Measurements from ENCODE around the gene CPNE9. TPM values are rescaled to one million over a fixed set of nuclear protein-coding genes. Genes with fewer than 3 reads are reported as not detected.

CPNE9 gene, protein sequence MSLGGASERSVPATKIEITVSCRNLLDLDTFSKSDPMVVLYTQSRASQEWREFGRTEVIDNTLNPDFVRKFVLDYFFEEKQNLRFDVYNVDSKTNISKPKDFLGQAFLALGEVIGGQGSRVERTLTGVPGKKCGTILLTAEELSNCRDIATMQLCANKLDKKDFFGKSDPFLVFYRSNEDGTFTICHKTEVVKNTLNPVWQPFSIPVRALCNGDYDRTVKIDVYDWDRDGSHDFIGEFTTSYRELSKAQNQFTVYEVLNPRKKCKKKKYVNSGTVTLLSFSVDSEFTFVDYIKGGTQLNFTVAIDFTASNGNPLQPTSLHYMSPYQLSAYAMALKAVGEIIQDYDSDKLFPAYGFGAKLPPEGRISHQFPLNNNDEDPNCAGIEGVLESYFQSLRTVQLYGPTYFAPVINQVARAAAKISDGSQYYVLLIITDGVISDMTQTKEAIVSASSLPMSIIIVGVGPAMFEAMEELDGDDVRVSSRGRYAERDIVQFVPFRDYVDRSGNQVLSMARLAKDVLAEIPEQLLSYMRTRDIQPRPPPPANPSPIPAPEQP
- 0.17 TPM in 1 of 2 replicates, not detected in the other for total RNA-seq

DNA sequence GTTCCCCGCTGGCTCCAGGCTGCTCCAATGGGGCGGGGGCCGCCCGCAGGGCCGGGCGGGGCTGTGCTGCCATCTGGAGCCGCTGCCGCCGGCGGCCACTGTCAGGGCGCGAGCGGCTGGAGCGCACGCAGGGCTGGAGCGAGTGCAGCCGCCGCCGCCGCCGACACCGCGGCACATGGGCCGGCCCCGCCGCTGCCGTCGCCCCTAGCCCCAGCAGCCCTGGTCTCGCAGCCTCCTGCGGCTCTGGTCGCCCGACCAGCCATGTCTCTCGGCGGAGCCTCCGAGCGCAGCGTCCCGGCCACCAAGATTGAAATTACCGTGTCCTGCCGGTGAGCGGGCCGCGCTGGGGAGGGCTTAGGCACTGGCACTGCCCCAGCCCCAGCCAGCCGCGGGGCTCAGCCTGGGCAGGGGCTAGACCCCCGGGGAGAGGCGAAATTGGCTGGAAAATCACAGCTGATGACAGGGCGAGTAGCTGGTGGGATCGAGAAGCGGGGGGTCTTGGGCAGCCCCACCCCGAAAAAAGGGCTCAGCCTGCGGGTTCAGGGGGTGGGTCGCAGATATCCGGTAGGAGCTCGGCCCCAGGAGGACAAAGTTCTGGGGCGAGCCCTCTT is at the start of gene CPNE9:
CPNE9 (plus strand) TSS at position 98 of the 611 bp plus-strand sequence; CDS start at position 262, 164 bp downstream.
- Mint-ChIP-seq H3K27me3 (peaks cover 41% of the 10 kb centered on the region), H3K4me3 (no peak within 1 kb of the TSS)
- intact Hi-C loops (cut with micrococcal nuclease), result no loop called here

DNA sequence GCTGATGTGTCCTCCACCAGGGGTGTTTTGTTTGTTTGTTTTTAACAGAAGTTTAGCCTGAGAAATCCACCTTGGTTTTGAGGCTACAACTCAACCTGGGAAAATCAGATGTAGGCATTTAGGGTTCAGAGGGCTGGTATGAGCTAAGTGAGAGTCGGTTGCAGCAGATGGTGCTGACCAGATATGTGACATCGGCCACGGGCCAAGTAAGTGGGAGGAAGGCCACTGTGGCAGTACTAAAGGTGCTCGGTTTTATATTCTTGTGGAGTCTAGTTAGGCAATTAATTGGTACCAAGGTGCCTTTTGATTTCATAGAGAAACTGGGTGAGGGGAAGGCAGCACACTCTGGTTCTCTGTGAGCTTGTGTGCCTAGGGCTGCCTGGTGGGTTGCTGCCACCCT is 43.8 kb upstream of the CPNE9 start:
- H3K36me3 Mint-ChIP-seq (ENCODE audit: low read depth), result peaks cover 61% of the 10 kb centered on the region
- H3K9me3 Mint-ChIP-seq, result no peaks in the 10 kb centered on the region
- intact Hi-C loops (cut with micrococcal nuclease), result no loop called here
- no peaks in the 10 kb centered on the region for H3K27me3 Mint-ChIP-seq
- no peak for DNase-seq
- no peak overlapping the region for H3K4me3 Mint-ChIP-seq
- no peak overlapping the region for H3K27ac Mint-ChIP-seq
- H3K4me1 Mint-ChIP-seq, result peaks cover 3% of the 10 kb centered on the region

More for the DNA sequence above, at the start of gene CPNE9:
- no peak within 1 kb of the TSS for H3K27ac Mint-ChIP-seq
- H3K9me3 Mint-ChIP-seq, result no peaks in the 10 kb centered on the region
- H3K4me1 Mint-ChIP-seq, result peaks cover 2% of the 10 kb centered on the region
- H3K36me3 Mint-ChIP-seq (ENCODE audit: low read depth), result peaks cover 19% of the 10 kb centered on the region
- no peak for DNase-seq

DNA sequence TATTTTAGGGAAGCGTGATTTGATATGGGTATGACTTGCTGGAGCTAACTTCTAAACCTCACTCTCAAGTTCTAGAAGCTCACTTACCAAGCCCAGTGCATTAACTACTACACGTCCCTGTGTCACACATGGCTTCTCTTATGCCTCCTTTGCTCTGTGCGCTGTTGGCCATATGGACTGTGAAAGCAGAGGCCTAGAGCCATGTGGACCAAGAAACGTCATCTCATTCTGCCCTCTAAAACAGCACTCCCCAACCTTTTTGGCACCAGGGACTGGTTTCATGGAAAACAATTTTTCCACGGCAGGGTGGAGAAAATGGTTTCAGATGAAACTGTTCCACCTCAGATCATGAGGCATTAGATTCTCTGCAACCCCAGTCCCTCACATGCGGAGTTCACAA is 42.7 kb upstream of the CPNE9 start:
- Mint-ChIP-seq H3K36me3 (ENCODE audit: low read depth) (peaks cover 60% of the 10 kb centered on the region), H3K4me1 (peaks cover 3% of the 10 kb centered on the region), H3K27ac (no peak overlapping the region), H3K27me3 (no peaks in the 10 kb centered on the region), H3K4me3 (no peak overlapping the region), H3K9me3 (no peaks in the 10 kb centered on the region)
- intact Hi-C loops (cut with micrococcal nuclease), result no loop called here
- no peak for DNase-seq

DNA sequence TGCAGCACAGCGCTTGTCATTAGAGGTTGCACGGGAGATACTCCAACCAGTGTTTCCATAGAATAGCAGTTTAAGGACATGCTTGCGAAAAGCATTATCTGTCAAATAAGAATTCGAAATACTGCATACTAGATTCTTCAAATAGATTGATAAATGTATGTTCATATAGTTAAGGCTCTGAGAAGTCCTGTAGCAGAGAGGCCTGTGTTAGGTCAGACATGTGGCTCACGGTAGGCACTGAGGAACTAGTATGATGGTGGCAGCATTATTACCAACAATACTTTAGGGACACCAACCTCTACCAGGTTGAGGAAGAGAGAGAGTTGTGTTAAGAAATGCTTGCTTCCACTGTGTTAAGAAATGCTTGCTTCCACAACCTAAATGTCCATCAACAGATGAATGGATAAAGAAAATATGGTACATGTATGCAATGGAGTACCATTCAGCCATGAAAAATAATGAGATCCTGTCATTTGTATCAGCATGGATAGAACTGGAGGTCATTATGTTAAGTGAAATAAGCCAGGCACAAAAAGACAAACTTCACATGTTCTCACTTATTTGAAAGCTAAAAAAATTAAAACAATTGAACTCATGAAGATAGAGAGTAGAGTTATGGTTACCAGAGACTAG is 39.4 kb upstream of the CPNE9 start:
- Mint-ChIP-seq H3K4me1 (peaks cover 1% of the 10 kb centered on the region), H3K27ac (no peak overlapping the region), H3K36me3 (ENCODE audit: low read depth) (peaks cover 60% of the 10 kb centered on the region), H3K4me3 (no peak overlapping the region), H3K27me3 (no peaks in the 10 kb centered on the region), H3K9me3 (no peaks in the 10 kb centered on the region)
- intact Hi-C loops (cut with micrococcal nuclease), result no loop called here
- no peak for DNase-seq

DNA sequence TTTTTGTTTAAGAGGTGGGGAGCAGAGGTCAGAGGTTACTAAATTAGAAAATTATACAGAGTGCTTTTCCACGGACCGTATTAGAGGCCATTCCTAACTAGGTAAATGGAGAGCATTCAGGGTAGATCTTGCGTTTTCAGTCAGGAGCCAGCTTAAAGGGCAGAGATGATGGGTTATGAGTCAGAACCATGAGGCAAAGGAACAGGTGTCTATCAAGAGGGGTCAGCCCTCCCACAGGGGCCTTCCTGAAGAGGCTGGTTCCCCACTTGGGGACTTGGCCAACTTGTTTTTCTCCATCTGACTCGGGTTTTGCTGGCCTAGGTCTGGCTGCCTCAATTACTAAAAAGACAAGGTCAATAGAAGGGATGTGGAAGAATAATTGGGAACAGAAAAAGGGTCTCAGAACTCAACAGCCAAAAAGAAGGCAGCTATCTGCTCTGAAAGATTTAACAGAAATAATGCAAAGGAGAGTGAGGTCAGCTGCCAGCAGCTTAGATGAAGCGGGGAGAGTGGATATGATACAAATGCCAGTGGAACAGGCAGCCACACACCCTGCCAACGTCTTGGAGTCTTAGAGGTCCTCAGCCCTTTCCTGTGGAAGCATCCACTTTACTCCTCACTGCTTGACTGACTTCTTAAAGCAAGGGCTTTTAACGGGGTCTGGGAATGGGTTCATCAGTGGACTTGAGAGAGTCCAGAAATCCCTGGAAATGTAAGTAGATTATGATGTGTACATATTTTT is 36.8 kb upstream of the CPNE9 start:
- Mint-ChIP-seq H3K36me3 (ENCODE audit: low read depth) (peaks cover 53% of the 10 kb centered on the region), H3K4me1 (no peaks in the 10 kb centered on the region), H3K27ac (no peak overlapping the region), H3K4me3 (no peak overlapping the region), H3K9me3 (no peaks in the 10 kb centered on the region), H3K27me3 (no peaks in the 10 kb centered on the region)
- intact Hi-C loops (cut with micrococcal nuclease), result no loop called here
- no peak for DNase-seq

DNA sequence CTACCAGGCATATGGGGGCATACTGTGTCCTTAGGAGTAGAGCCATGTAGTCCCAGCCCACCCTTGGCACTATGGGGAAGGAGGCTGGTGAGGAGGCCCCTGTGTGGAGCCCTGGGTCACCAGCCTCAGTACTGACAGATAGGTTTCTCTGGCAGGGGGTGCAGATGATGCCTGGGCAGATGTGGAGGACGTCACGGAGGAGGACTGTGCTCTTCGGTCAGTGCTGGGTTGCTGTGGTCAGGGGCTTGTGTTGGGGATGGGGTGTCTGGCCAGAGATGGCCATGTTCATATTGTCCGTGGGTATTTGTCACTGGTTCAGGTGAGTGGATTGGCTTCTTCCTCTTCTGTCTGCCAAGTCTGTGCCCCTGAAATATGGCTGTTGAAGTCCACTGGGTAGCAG is 34.4 kb upstream of the CPNE9 start:
- H3K36me3 Mint-ChIP-seq (ENCODE audit: low read depth), result peaks cover 54% of the 10 kb centered on the region
- H3K9me3 Mint-ChIP-seq, result no peaks in the 10 kb centered on the region
- H3K4me3 Mint-ChIP-seq, result no peak overlapping the region
- intact Hi-C loops (cut with micrococcal nuclease), result no loop called here
- H3K4me1 Mint-ChIP-seq, result no peaks in the 10 kb centered on the region
- no peaks in the 10 kb centered on the region for H3K27me3 Mint-ChIP-seq
- DNase-seq, result no peak
- H3K27ac Mint-ChIP-seq, result no peak overlapping the region

DNA sequence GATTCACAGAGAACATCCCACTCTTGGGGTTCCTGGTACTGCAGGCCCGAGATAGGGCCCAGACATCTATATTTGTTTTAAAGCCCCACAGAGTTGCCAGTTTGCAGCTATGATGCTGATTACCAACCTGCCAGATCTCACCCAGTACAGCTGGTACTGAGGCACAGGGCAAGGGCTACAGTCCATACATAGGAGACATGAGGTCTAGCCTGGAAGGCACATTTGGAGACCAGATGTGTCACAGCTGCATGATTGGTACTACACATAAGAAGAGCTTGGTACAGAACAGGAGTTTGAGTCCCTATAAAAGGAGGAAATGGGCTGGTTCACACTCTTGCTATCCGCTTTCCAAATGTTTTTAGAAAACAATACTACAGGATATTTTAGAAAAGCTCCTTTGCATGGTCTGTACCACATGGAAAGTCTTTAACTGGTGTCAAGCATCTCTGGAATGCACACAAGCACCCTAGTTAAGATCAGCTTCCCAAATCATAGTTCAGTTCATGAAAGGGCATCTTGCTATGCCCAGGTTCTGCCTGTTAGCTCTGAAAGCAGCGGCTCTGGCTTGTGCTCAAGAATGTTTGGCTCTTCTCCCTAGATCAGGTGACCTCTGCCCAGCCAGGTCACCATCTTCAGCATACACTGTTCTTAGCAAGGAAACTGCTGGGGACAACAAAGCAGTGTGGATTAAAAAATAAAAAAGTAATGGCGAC is 33.8 kb upstream of the CPNE9 start:
- H3K9me3 Mint-ChIP-seq, result no peaks in the 10 kb centered on the region
- no peaks in the 10 kb centered on the region for H3K27me3 Mint-ChIP-seq
- H3K27ac Mint-ChIP-seq, result no peak overlapping the region
- H3K4me3 Mint-ChIP-seq, result no peak overlapping the region
- intact Hi-C loops (cut with micrococcal nuclease), result no loop called here
- no peak for DNase-seq
- H3K4me1 Mint-ChIP-seq, result no peaks in the 10 kb centered on the region
- H3K36me3 Mint-ChIP-seq (ENCODE audit: low read depth), result peaks cover 51% of the 10 kb centered on the region

DNA sequence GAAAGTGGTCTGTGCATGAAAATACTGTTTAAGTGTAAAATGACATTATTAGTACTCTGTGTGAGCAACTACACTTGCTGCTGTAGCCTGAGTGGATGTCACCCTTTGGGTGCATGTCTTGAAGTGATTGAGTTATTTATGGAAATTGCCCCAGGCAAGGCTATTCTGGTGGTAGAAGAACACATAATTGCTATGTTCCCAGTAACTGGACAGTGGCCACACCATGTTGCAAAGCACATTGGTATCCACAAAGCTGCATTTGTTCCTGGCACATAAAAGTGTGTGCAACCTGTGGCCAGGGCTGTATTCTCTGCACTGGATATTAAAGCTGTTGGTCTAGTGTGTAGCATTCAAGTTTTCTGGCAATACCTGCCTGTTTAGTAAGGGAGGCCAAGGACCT is 30.6 kb upstream of the CPNE9 start:
- no peak for DNase-seq
- no peaks in the 10 kb centered on the region for H3K27me3 Mint-ChIP-seq
- H3K4me1 Mint-ChIP-seq, result no peaks in the 10 kb centered on the region
- H3K36me3 Mint-ChIP-seq (ENCODE audit: low read depth), result peaks cover 45% of the 10 kb centered on the region
- no peaks in the 10 kb centered on the region for H3K9me3 Mint-ChIP-seq
- H3K27ac Mint-ChIP-seq, result no peak overlapping the region
- intact Hi-C loops (cut with micrococcal nuclease), result no loop called here
- H3K4me3 Mint-ChIP-seq, result no peak overlapping the region

DNA sequence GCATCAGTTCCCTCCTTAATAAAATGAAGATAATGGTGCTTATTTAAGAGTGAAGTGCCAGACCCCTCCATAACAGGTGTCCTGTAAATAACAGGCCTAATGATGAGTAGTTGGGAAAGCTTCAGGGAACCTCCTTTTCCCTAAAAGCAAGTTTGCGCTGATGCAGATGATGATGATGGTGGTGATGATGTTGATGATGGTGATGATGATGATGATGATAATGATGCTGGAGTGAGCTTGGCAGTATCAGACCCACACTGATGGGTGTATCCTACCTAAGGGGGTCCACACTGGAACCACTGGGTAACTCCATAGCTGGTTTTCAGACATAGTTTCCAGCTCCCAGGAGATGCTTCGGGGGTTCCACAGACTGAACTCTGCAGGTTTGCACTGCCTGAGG is 29.9 kb upstream of the CPNE9 start:
- Mint-ChIP-seq H3K36me3 (ENCODE audit: low read depth) (peaks cover 45% of the 10 kb centered on the region), H3K9me3 (no peaks in the 10 kb centered on the region), H3K4me3 (no peak overlapping the region), H3K4me1 (no peaks in the 10 kb centered on the region), H3K27ac (no peak overlapping the region), H3K27me3 (no peaks in the 10 kb centered on the region)
- no peak for DNase-seq
- intact Hi-C loops (cut with micrococcal nuclease), result no loop called here

DNA sequence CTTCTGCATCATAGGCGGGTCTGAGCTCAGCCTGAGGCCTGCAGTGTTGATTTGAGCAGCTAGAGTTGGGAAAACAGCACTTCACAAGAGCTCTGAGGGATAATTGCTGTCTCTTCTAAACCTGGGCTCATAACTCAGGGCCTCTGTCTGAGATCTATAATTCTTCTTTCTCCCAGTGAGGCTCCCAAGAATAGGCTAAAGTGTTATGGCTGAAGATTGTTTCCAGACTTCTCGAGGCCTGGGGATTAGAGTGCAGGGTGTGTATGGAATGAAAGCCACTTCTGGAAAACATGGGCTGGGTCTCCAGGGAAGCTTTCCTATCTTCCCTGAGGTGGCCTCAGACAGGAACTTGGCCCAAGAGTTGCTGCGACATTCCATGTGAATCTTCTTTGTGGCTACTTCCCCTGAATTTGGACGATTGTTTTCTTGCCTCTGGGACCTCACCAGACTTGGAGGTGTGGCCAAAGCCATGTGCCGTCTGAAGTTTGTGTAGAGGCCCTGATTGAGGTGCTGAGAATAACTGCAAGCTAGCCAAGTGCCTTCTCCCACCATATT is 27.8 kb upstream of the CPNE9 start:
- DNase-seq, result no peak
- Mint-ChIP-seq H3K4me1 (no peaks in the 10 kb centered on the region), H3K27ac (no peak overlapping the region), H3K27me3 (no peaks in the 10 kb centered on the region), H3K4me3 (no peak overlapping the region), H3K36me3 (ENCODE audit: low read depth) (peaks cover 52% of the 10 kb centered on the region), H3K9me3 (no peaks in the 10 kb centered on the region)
- intact Hi-C loops (cut with micrococcal nuclease), result no loop called here

DNA sequence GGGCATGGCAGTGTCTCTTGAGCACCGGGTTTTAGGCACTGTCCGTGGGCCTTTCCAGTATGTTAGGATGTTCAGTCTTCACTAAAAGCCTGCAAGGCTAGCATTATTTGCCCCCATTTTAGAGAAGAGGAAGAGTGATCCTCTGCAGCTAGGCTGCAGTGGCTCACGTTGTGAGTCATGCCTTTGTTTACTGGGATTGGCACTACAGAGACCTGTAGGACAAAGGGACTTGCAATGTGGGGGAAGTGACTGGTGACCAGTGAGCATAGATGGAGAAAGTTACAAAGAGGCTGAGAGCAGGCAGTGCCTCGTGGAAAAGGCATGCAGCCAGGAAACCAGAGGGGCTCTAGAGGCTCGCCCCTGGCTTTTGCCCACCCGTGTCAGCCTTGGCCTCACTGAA is 26.8 kb upstream of the CPNE9 start:
- intact Hi-C loops (cut with micrococcal nuclease), result no loop called here
- DNase-seq, result no peak
- no peak overlapping the region for H3K4me3 Mint-ChIP-seq
- no peaks in the 10 kb centered on the region for H3K9me3 Mint-ChIP-seq
- H3K36me3 Mint-ChIP-seq (ENCODE audit: low read depth), result peaks cover 61% of the 10 kb centered on the region
- H3K4me1 Mint-ChIP-seq, result no peaks in the 10 kb centered on the region
- no peaks in the 10 kb centered on the region for H3K27me3 Mint-ChIP-seq
- H3K27ac Mint-ChIP-seq, result peak overlapping the region; percentile 12

DNA sequence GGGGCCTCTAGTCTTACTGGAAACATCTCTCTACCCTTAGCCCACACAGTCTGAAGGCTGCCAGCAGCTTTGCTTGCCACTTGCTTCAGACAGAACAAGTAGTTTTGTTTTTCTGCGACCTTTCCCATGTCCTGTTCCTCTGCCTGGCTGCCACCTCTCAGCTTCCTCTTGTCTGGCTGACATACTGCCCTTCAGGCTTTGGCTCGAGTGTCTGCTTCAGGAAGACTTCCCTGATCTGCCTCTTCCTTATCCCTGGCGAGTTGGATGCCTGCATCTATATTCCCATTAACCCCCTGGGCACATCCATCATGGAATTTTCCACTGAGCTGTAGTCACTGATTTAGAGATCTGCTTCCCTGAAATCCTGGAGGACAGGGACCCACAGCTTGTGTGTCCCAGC is 25.1 kb upstream of the CPNE9 start:
- H3K4me3 Mint-ChIP-seq, result no peak overlapping the region
- peaks cover 57% of the 10 kb centered on the region for H3K36me3 Mint-ChIP-seq (ENCODE audit: low read depth)
- DNase-seq, result no peak
- H3K27me3 Mint-ChIP-seq, result no peaks in the 10 kb centered on the region
- H3K27ac Mint-ChIP-seq, result no peak overlapping the region
- H3K4me1 Mint-ChIP-seq, result no peaks in the 10 kb centered on the region
- H3K9me3 Mint-ChIP-seq, result no peaks in the 10 kb centered on the region
- intact Hi-C loops (cut with micrococcal nuclease), result no loop called here

DNA sequence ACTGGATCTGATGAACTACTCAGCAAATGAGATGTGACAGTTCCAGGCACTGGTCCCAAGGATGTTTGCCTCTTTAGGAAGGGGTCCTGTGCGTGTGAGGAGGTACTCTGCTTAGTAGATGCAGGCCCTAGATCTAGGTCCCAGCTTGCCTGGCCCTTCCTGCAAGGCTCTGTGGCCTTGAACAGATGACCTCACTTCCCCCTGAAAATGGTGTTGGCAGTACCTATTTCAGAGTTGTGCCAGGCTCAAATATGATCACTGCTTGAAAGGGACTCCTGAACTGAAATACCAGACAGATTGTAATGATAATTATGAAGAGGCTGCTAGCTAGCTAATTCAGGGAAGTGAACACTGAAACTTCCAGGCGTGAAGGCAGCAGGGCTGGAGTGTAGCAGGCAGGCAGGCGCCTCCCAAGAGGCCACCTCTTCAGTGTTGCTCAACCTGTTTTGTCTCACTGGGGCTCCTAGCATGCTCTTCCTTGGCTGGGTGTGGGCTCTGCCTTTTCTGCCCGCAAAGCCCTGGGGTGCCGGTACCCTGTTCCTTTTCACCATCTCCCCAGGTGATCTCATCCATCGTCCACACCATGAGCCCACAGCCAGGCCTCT is 24.1 kb upstream of the CPNE9 start:
- H3K4me1 Mint-ChIP-seq, result no peaks in the 10 kb centered on the region
- peaks cover 58% of the 10 kb centered on the region for H3K36me3 Mint-ChIP-seq (ENCODE audit: low read depth)
- intact Hi-C loops (cut with micrococcal nuclease), result no loop called here

More for the DNA sequence above, 24.1 kb upstream of the CPNE9 start:
- Mint-ChIP-seq H3K27me3 (no peaks in the 10 kb centered on the region), H3K9me3 (no peaks in the 10 kb centered on the region), H3K27ac (no peak overlapping the region), H3K4me3 (no peak overlapping the region)
- no peak for DNase-seq
